Neural progenitor cell (in vitro differentiated cells): Measurements from ENCODE around the gene LVRN.

Experiments used
- EZH2 ChIP-seq: fragments of 200-600 bp; sonication (generic); IDR thresholded peaks from 2 replicates; pipeline ENCODE4 v1.6.1; 2017; ENCODE audit warnings: antibody characterized with exemption, mild to moderate bottlenecking, moderate library complexity
- TF ChIP-seq, protein P1 (sequence below): fragments of 200-600 bp; sonication (generic); IDR thresholded peaks from 2 replicates; pipeline ENCODE4 v1.5.1; 2017; ENCODE audit warnings: antibody characterized with exemption, mild to moderate bottlenecking

DNA sequence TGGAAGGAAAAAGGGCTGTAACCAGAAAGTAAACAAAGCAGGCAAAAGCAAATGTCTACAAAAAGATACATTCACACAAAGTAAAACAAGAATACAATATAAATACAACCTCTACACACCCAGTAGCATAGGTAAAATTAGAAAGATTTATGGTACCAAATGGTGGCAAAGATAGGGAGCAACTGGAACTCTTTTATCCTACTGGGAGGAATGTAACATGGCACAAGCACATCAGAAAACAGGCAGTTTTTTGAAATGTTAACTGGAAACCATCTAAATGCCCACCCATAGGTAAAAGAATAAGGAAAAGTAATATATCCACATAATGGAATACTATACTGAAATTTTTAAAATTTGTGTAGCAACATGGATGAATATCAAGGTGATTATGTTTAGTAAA lies 61.3 kb downstream of the LVRN start:
- TF ChIP-seq EZH2 = no peak
- TF ChIP-seq, protein P1, sequence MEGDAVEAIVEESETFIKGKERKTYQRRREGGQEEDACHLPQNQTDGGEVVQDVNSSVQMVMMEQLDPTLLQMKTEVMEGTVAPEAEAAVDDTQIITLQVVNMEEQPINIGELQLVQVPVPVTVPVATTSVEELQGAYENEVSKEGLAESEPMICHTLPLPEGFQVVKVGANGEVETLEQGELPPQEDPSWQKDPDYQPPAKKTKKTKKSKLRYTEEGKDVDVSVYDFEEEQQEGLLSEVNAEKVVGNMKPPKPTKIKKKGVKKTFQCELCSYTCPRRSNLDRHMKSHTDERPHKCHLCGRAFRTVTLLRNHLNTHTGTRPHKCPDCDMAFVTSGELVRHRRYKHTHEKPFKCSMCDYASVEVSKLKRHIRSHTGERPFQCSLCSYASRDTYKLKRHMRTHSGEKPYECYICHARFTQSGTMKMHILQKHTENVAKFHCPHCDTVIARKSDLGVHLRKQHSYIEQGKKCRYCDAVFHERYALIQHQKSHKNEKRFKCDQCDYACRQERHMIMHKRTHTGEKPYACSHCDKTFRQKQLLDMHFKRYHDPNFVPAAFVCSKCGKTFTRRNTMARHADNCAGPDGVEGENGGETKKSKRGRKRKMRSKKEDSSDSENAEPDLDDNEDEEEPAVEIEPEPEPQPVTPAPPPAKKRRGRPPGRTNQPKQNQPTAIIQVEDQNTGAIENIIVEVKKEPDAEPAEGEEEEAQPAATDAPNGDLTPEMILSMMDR = no peak
